Activated B cell treated with CpG ODN at 0.5 μM for 24 hours (primary cell): ENCODE results near the gene DHRS11. TPM values are rescaled to one million over a fixed set of nuclear protein-coding genes. Genes with fewer than 3 reads are reported as not detected.

Experiments
- ATAC-seq: fragments of 200-7000 bp; cut with Tn5 transposase; one replicate; pipeline ENCODE4 v1.10.0; 2021; ENCODE audit warnings: low read depth, mild to moderate bottlenecking, moderate library complexity
- CTCF ChIA-PET: fragments of 350-600 bp; sonication (Branson Sonifier 250); formaldehyde crosslinking; loops from one replicate; lab custom pipeline; 2021; ENCODE audit warnings: antibody characterized with exemption; lab: Charles Lee
- POLR2A ChIA-PET: fragments of 350-600 bp; sonication (Branson Sonifier 250); formaldehyde crosslinking; loops from one replicate; lab custom pipeline; 2021; ENCODE audit warnings: antibody characterized with exemption; lab: Charles Lee
- DNase-seq: peaks from one replicate; pipeline ENCODE4 v3.0.0; 2022
- H3K27ac Mint-ChIP-seq: one replicate; pipeline ENCODE4 v1.8.0; 2020; ENCODE audit warnings: mixed read lengths
- H3K27me3 Mint-ChIP-seq: one replicate; pipeline ENCODE4 v1.8.0; 2021; ENCODE audit warnings: mixed read lengths
- H3K36me3 Mint-ChIP-seq: one replicate; pipeline ENCODE4 v1.8.0; 2021; ENCODE audit warnings: low read depth, mixed read lengths
- H3K4me1 Mint-ChIP-seq: one replicate; pipeline ENCODE4 v1.8.0; 2021; ENCODE audit warnings: mixed read lengths
- H3K4me3 Mint-ChIP-seq: one replicate; pipeline ENCODE4 v1.8.0; 2020; ENCODE audit warnings: mild to moderate bottlenecking, mixed read lengths
- H3K9me3 Mint-ChIP-seq: one replicate; pipeline ENCODE4 v1.8.0; 2020; ENCODE audit warnings: mixed read lengths
- CTCF ChIP-seq: fragments of 200-600 bp; IDR thresholded peaks from one replicate; pipeline ENCODE4 v1.8.0; 2022; ENCODE audit warnings: antibody characterized with exemption, mild to moderate bottlenecking
- intact Hi-C: fragments of 100-400 bp; cut with micrococcal nuclease; formaldehyde crosslinking; loops from one replicate; pipeline ENCODE4 v1.15.1; 2024
- total RNA-seq: library from RNA; stranded (reverse); gene quantifications from 2 replicates; pipeline ENCODE4 v1.2.3, GENCODE V29; 2022

Gene DHRS11
- total RNA-seq, 1 donor from 2014 or later, result 7.7 TPM

- H3K9me3 Mint-ChIP-seq, result no peaks in the 10 kb centered on the region
- H3K27ac Mint-ChIP-seq, result no peak overlapping the region
- no peak overlapping the region for H3K4me3 Mint-ChIP-seq
- intact Hi-C loops, result no loop called here
- no peak for ATAC-seq
- no peak for DNase-seq
- peaks cover 77% of the 10 kb centered on the region for H3K36me3 Mint-ChIP-seq
- TF ChIP-seq CTCF, result no peak
- peaks cover 1% of the 10 kb centered on the region for H3K4me1 Mint-ChIP-seq
- H3K27me3 Mint-ChIP-seq, result no peaks in the 10 kb centered on the region
- ChIA-PET POLR2A (no interaction called here), CTCF (no interaction called here)
Measured at GRCh38 chr17:36578671-36579070, 13.0 kb upstream of the DHRS11 start.

- H3K27me3 Mint-ChIP-seq, result no peaks in the 10 kb centered on the region
- CTCF ChIA-PET, result no interaction called here
- H3K4me3 Mint-ChIP-seq, result no peak overlapping the region
- POLR2A ChIA-PET, result no interaction called here
- DNase-seq, result no peak
- TF ChIP-seq CTCF, result no peak
- H3K36me3 Mint-ChIP-seq, result peaks cover 79% of the 10 kb centered on the region
- intact Hi-C loops, result no loop called here
- H3K27ac Mint-ChIP-seq, result no peak overlapping the region
- ATAC-seq, result no peak
- no peaks in the 10 kb centered on the region for H3K9me3 Mint-ChIP-seq
- H3K4me1 Mint-ChIP-seq, result no peaks in the 10 kb centered on the region
Measured at GRCh38 chr17:36583787-36584186, 7.9 kb upstream of the DHRS11 start.

- ATAC-seq (no peak), DNase-seq (no peak)
- Mint-ChIP-seq H3K4me3 (no peak overlapping the region), H3K4me1 (peaks cover 2% of the 10 kb centered on the region), H3K9me3 (no peaks in the 10 kb centered on the region), H3K27ac (no peak overlapping the region), H3K36me3 (peaks cover 69% of the 10 kb centered on the region), H3K27me3 (no peaks in the 10 kb centered on the region)
- TF ChIP-seq CTCF, result no peak
- POLR2A ChIA-PET, result interaction anchor here (1.3 kb wide), 1 partner anchor 17 kb away, joined by 3 read pairs; no protein-coding TSS in a partner anchor
- CTCF ChIA-PET, result no interaction called here
- intact Hi-C loops, result no loop called here
Measured at GRCh38 chr17:36586138-36586537, 5.5 kb upstream of the DHRS11 start.

GRCh38 chr17:36590082-36590481 lies 1.6 kb upstream of the DHRS11 start:
- no peaks in the 10 kb centered on the region for H3K9me3 Mint-ChIP-seq
- ChIA-PET POLR2A (no interaction called here), CTCF (interaction anchor here (0.9 kb wide), 2 partner anchors 12 to 13 kb away, joined by 3 to 7 read pairs; partner anchors contain the start of gene MRM1)
- peaks cover 13% of the 10 kb centered on the region for H3K4me1 Mint-ChIP-seq
- no peak overlapping the region for H3K27ac Mint-ChIP-seq
- no peak for TF ChIP-seq CTCF
- no peaks in the 10 kb centered on the region for H3K27me3 Mint-ChIP-seq
- ATAC-seq (no peak), DNase-seq (no peak)
- H3K36me3 Mint-ChIP-seq, result peaks cover 43% of the 10 kb centered on the region
- intact Hi-C loops, result loop anchor here (2.0 kb wide), 1 partner anchor 45 kb away; the partner anchor contains the start of gene GGNBP2
- H3K4me3 Mint-ChIP-seq, result no peak overlapping the region

- Mint-ChIP-seq H3K27me3 (no peaks in the 10 kb centered on the region), H3K27ac (no peak overlapping the region), H3K4me3 (peak overlapping the region; percentile 78), H3K36me3 (peaks cover 25% of the 10 kb centered on the region), H3K4me1 (peaks cover 13% of the 10 kb centered on the region), H3K9me3 (no peaks in the 10 kb centered on the region)
- ChIA-PET CTCF (interaction anchor here (3.2 kb wide), 1 partner anchor 11 kb away, joined by 17 read pairs; the partner anchor contains the start of gene MRM1), POLR2A (interaction anchor here (1.9 kb wide), 1 partner anchor 9 kb away, joined by 13 read pairs; the partner anchor contains the start of gene MRM1)
- TF ChIP-seq CTCF, result no peak
- DNase-seq, result no peak
- intact Hi-C loops, result no loop called here
- no peak for ATAC-seq
Measured at GRCh38 chr17:36592316-36592715, 637 bp downstream of the DHRS11 start.
